Epidermal melanocyte (primary cell): Measurements from ENCODE around the gene RBL1.
"Not testable (repeated sequence)": the region's sequence is repeated elsewhere in the genome, so short reads cannot be mapped to it uniquely, and the experiment has no call there.

Experiments used
- DNase-seq: peaks from one replicate; pipeline ENCODE4 v3.0.0; 2011; ENCODE audit warnings: low spot score; ENCODE audit not compliant: insufficient read length

The RBL1 gene

DNA sequence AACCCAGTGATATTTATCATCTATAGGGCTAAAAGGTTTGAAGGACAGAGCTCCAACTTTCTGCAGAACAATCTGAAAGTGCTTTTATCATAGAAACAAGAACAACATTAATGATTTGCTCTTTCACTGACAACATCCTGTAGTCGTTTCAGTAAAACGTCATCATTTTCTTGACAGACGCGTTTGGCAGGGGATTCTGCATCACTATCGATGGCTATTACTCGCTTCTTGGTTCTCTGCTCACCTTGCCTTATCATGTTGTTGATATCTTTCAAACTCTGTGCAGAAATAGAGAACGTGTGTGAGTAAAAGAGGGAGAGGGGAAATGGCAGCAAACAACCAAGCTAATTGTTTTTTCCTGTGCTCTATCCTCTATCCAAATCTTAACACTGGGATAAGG, 97.1 kb downstream of the RBL1 start:
- DNase-seq, result no peak

GRCh38 chr20:36997121-36997520, 98.7 kb downstream of the RBL1 start:
- no peak for DNase-seq

DNA sequence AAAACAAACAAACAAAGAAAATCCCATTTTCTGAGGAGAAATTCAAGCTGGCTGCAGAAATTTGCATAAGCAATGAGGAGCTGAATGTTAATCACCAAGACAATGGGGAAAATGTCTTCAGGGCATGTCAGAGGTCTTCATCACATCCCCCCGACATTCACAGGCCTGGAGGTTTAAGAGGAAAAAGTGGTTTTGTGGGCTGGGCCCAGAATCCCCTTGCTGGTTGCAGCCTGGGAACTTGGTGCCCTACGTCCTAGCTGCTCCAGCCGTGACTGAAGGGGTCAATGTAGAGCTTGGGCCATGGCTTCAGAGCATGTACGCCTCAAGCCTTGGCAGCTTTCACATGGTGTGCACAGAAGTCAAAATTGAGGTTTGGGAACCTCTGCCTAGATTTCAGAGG, 101.6 kb downstream of the RBL1 start:
- DNase-seq, result not testable (repeated sequence)

GRCh38 chr20:36992802-36993334, 102.9 kb downstream of the RBL1 start:
- DNase-seq, result no peak

GRCh38 chr20:36991703-36992102, 104.1 kb downstream of the RBL1 start:
- DNase-seq, result no peak

- no peak for DNase-seq
Measured at GRCh38 chr20:36989797-36990196, 106.0 kb downstream of the RBL1 start.

GRCh38 chr20:36988494-36988966, 107.3 kb downstream of the RBL1 start:
- no peak for DNase-seq

DNA sequence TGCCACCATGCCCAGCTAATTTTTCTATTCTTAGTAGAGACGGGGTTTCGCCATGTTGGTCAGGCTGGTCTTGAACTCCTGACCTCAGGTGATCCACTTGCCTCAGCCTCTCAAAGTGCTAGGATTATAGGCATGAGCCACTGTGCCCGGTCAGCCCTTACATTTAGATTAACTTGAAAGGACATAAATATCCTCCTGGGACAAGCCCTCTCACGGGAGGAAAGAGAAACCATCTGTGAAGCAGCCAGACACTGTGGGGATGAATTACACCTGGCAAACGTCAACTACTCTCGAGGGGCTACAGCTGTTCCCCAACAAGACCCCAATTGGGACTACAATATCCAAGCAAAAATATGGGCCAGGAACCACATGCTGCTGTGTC, 111.5 kb downstream of the RBL1 start:
- no peak for DNase-seq

DNA sequence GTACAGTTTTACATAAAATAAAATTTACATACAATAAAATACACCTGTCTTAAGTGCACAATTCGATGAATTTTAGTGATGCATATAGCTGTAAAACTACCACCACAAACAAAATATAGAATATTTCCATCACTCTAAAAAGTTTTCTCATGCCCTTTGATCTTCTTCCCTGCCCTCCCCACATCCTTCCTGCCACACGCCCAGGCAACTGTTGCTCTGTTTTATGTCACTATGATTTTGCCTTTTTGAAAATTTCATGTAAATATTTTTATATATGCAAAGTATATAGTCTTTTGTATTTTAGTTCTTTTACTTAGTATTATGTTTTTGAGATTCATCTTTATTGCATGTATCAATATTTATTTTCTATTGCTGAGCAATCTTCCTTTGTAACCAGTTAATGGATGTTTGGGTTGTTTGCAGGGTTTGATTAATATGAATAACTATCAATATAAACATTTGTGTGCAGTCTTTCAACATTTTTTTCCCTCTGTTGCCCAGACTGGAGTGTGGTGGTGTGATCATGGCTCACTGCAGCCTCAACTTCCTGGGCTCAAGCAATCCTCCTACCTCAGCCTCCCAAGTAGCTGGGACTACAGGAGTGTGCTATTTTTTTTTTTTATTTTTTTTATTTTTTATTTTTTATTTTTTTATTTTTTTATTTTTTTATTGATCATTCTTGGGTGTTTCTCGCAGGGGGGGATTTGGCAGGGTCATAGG, 120.5 kb downstream of the RBL1 start:
- DNase-seq, result no peak

- DNase-seq, result no peak
Measured at GRCh38 chr20:36974660-36975059, 121.1 kb downstream of the RBL1 start.

GRCh38 chr20:36971103-36971502, 124.7 kb downstream of the RBL1 start:
- no peak for DNase-seq

DNA sequence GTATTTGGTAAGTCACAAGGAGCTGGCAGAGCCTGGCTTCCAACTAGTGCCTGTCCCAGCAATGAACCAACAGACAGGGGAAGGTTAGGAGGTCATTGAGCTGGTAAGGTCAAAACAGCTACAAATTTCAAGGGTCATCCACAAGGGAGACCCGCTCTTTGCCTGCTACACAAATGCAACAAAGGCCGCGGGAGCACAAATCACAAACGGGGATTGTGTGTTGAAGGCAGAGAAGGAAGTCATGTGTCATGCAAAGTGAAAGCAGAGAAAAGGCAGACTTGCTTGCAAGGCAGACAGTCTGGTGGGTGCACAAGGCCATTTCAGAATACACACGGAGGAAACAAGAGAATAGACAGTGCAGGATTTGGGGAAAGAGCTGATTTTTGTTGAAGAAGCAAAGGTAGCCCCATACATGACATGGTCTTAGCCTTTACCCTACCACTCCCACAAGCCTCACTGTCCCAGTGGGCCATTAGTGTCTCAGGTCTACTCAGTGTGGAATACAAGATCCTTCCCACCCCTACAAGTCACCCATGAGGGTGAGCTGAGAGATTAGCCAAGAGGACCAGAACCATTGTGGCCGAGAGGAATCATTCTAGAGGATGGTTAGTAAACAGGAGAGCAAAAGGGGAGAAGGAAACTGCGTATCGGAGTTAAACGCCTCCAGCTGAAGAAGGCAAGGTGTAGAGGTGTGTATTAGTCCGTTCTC, 126.2 kb downstream of the RBL1 start:
- DNase-seq, result no peak

- DNase-seq, result no peak
Measured at GRCh38 chr20:36969051-36969450, 126.7 kb downstream of the RBL1 start.

- no peak for DNase-seq
Measured at GRCh38 chr20:36967636-36968035, 128.2 kb downstream of the RBL1 start.

- not testable (repeated sequence) for DNase-seq
Measured at GRCh38 chr20:36966965-36967364, 128.8 kb downstream of the RBL1 start.

- not testable (repeated sequence) for DNase-seq
Measured at GRCh38 chr20:36962354-36962941, 133.3 kb downstream of the RBL1 start.

- DNase-seq, result no peak
Measured at GRCh38 chr20:36959242-36959641, 136.6 kb downstream of the RBL1 start.

DNA sequence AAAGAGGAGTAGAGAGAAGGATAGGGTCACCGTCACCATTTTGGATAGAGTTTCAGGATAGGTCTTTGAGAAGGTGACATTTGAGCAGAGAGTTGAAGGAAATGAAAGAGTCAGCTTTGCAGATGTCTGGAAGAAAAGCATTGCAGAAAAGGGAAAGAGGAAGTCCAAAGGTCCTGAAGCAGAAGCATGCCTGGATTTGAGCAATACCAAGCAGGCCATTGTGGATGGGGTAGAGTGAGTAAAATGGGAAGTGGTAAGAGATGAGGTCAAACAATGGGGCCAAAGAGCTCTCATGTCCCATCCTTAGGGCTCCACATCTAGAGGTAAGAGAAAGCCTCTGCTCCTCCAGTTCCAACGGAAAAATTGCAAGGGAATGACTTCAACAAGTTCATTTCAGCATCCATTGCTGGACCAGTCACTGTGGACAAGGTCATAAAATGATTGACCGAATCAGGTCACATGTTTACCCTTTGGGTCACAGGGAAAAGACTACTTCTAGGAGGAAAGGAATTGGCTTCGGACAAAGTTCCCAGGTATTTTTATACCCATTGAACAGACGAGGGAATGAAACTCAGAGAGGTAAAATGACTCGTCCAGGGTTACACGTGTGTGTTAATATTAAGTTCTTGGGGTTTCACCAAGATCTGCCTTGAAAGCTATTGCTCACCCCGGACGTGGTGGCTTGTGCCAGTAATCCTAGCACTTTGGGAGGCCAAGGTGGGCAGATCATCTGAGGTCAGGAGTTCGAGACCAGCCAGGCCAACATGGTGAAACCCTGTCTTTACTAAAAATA, 137.7 kb downstream of the RBL1 start:
- DNase-seq, result no peak

- DNase-seq, result no peak
Measured at GRCh38 chr20:36956674-36957073, 139.1 kb downstream of the RBL1 start.

DNA sequence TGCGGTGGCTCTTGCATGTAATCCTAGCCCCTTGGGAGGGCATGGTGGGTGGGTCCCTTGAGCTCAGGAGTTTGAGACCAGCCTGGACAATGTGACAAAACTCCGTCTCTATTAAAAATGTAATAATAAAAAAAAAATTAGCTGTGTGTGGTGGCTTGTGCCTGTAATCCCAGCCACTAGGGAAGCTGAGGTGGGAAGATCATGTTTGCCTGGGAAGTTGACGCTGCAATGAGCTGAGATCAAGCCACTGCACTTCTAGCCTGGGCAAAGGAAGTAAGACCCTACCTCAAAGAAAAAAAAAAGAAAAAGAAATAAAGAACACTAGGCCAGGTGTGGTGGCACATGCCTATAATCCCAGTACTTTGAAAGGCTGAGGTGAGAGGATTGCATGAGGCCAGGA, 139.8 kb downstream of the RBL1 start:
- DNase-seq, result no peak

DNA sequence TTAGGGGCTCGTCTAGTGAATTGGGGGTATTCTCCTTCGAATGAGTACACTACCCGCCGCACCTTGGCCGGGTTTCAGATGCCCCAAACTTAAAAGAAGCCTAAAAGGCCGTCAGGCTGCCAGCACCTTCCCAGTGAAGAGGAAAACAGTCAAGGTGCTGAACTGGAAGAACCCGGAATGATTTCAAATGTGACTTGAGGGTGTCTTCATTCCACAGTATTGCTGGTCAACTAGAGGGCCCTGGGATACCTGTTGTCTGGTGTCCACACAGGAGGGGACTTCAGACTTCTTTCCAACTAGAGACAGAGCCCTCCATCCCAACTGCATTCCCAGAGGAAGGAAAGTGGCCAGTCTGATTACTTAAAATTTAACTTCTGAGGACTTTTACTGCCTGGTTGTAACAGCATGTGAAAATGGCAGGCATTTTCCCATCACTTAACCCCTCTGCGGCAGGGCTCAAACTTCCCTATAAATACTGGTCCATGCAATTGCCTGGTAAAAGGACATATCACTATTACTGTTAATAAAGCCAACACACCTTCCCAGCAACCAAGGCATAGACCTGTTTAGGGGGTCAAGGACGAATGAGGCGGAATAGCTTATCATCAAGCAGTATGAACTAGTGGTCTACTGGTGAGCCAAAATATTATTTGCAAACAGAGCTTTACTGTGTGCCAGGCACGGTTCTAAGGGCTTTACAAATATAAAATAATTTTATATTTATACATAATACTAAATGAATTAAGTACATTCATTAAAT, 143.6 kb downstream of the RBL1 start:
- no peak for DNase-seq
